PFSK-1 (cell line): ENCODE results near the gene UBAC2.

Source experiments
- FOXP2 ChIP-seq: optimal IDR thresholded peaks from 2 replicates; pipeline ENCODE3; 2011; ENCODE audit warnings: borderline replicate concordance, control low read depth, inconsistent platforms; ENCODE audit not compliant: insufficient read depth; ENCODE audit errors: extremely low read length, extremely low read depth
- POLR2AphosphoS5 ChIP-seq: IDR thresholded peaks from 2 replicates; pipeline ENCODE4 v1.6.1; 2012; ENCODE audit warnings: low read depth, mild to moderate bottlenecking, control low read depth, low read length, moderate library complexity
- SIN3A ChIP-seq: IDR thresholded peaks from 2 replicates; pipeline ENCODE4 v1.6.1; 2012; ENCODE audit warnings: mild to moderate bottlenecking, low read length, moderate library complexity, borderline replicate concordance; ENCODE audit not compliant: insufficient read depth
- TAF1 ChIP-seq: IDR thresholded peaks from 2 replicates; pipeline ENCODE4 v1.6.1; 2012; ENCODE audit warnings: low read length, control low read depth, borderline replicate concordance; ENCODE audit not compliant: insufficient read depth
- TF ChIP-seq, protein P1 (sequence below), 2 experiments: IDR thresholded peaks; 2 replicates each; pipeline versions ENCODE4 v1.6.1 to v1.8.0; 2011 to 2012; ENCODE audit warnings: low read depth in 2 of 2, low read length in 2 of 2, control low read depth in 1 of 2, inconsistent platforms in 1 of 2, mild to moderate bottlenecking in 1 of 2, moderate library complexity in 1 of 2; ENCODE audit not compliant: insufficient read depth in 1 of 2

The UBAC2 gene

DNA sequence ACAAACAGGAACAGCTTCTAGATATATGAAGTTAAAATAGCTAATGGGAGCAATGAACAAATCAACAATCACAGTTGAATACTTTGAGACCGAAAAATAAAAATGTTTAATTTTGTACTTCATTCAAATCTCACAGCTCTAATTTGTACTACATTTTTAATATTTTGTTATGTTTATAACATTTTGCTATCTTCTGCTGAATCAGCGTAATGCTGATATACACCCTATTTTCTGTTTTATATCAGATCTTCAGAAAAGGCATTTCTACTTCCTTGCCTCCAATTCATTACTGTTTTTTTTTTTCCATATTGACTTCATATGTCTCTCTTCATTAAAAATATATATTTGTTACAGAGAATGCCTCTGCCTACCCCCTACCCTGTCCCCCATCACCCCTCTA is 134.4 kb downstream of the UBAC2 start:
- TF ChIP-seq TAF1, result no peak

DNA sequence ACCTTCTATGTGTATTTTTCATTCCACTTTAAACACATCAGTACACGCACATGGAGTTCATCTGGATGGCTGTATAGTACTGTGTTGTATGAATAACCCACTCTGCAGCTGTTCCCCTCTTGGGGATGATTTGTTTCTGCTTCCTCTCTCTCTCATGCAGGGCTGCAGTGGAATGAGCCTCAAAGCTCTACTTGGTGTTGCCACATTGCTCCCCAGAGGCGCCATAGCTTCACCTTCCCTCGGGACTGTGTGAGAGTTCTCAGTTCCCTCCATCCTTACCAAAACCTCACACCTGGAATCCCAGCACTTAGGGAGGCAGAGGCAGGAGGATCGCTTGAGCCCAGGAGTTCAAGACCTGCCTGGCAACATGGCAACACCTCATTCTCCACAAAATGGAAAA is 134.9 kb downstream of the UBAC2 start:
- TF ChIP-seq SIN3A (no peak), FOXP2 (no peak), POLR2AphosphoS5 (no peak), TAF1 (no peak)
- TF ChIP-seq, protein P1, sequence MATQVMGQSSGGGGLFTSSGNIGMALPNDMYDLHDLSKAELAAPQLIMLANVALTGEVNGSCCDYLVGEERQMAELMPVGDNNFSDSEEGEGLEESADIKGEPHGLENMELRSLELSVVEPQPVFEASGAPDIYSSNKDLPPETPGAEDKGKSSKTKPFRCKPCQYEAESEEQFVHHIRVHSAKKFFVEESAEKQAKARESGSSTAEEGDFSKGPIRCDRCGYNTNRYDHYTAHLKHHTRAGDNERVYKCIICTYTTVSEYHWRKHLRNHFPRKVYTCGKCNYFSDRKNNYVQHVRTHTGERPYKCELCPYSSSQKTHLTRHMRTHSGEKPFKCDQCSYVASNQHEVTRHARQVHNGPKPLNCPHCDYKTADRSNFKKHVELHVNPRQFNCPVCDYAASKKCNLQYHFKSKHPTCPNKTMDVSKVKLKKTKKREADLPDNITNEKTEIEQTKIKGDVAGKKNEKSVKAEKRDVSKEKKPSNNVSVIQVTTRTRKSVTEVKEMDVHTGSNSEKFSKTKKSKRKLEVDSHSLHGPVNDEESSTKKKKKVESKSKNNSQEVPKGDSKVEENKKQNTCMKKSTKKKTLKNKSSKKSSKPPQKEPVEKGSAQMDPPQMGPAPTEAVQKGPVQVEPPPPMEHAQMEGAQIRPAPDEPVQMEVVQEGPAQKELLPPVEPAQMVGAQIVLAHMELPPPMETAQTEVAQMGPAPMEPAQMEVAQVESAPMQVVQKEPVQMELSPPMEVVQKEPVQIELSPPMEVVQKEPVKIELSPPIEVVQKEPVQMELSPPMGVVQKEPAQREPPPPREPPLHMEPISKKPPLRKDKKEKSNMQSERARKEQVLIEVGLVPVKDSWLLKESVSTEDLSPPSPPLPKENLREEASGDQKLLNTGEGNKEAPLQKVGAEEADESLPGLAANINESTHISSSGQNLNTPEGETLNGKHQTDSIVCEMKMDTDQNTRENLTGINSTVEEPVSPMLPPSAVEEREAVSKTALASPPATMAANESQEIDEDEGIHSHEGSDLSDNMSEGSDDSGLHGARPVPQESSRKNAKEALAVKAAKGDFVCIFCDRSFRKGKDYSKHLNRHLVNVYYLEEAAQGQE (IDR thresholded peaks at IDR 0.05; ENCODE audit: insufficient read depth in 1 of 2, low read depth in 2 of 2, low read length in 2 of 2), result no peak

DNA sequence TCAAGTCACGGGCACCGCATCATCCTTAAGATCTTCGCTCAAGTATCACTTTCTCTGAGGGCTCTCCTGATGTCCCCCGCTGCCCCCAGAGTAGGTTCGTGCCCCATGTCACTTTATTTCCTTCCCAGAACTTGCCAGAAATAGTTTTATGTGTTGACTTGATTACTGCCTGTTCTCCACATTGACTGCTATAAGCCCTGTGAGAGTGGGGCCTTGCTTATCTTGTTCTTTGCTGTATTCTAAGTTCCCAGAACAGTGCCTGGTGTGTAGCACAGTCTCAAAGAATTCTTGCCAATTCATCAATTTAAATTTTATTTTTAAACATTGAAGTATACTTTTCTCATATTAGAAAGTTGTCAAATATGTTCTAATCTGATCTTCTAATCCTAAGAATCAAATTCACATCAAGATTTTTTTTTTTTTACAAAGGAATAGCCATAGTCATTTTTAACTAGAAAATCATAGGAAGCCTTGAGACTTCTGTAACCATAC is 138.6 kb downstream of the UBAC2 start:
- no peak for TF ChIP-seq FOXP2
- no peak for TF ChIP-seq SIN3A

DNA sequence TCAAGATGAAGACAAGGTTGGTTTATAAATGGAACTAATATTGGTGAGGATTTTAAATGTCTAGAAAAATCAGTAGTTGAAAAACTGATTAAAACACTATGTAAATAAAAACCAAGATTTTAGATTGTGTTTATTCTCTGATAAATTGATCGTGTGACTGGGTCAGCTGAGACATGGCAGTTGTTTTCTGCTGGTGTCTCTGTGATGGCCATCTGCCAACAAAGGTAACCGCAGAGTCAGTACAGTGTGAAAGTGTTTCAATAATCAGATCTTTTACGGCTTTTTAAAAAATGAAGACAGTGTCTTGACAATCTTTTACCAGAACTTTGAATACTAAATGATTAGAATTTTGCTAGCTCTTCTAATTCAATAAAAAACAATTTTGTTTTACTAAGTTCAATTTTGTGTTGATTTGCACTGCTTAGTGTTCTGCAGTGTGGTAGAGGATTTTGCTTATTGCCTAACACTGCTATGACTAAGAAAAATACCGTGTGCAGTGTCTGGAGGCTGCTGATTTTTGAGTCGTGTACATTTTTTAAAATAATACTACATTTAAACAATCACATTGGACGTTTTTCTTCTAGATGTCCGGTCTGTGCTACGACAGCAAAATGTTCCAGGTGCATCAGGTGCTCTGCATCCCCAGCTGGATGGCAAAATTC is 139.2 kb downstream of the UBAC2 start:
- TF ChIP-seq, protein P1 (IDR thresholded peaks at IDR 0.05; ENCODE audit: insufficient read depth in 1 of 2, low read depth in 2 of 2, low read length in 2 of 2), result no peak
- no peak for TF ChIP-seq FOXP2

DNA sequence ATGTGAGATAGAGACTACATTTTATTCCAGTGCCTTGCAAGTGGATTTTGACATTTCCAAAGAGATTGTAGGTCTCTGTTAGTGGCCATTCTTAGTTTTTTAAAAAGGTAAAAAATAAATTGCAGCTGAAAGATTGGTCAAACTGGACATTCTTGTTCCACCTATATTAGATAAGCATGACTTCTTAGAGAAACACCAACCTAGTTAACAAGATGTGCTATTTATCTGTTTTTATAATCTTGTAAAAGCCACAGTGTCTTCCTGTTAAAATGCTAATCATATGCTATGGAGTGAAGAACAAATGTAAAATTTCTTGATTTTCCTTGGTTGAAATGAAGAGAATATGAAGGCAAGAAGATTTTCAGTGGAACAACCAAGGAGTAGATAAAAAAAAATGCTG is 140.0 kb downstream of the UBAC2 start:
- TF ChIP-seq POLR2AphosphoS5 (no peak), FOXP2 (no peak), SIN3A (no peak), TAF1 (no peak)
- TF ChIP-seq, protein P1 (IDR thresholded peaks at IDR 0.05; ENCODE audit: insufficient read depth in 1 of 2, low read depth in 2 of 2, low read length in 2 of 2), result no peak

DNA sequence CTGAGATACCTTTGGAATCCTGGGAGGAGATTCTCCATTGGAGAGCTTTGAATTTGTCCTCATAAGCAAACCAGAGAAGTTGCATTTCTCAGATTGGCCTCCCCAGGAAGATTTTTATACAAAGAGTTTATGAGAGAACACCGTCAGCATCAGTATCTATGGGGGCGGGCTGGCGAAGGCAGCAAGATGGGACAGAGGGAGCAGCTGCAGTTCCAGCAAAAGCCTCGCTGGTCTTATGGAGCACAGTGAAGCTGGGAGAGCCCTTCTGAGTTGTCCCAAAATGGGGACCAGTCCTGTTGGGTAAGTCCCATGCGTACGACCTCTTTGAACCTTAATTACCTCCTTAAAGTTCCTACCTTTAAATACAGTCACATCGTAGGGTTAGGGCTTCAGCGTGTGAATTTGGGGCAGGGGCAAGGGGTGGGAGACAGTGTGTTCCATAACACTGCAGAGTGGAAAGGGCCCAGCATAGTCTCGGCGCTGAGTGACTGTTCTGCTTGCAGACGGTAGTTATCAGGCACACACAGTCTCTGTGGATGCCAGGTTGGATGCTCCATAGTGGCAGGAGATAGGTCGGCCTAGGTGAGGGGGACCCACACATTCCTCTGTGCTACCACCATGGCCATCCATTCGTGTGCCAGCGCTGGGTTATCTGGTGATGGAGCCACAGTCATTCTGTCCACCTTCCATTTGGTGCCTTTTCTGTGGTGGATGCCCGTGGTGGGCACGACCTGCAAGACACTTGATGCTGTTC is 141.5 kb downstream of the UBAC2 start:
- TF ChIP-seq POLR2AphosphoS5, result no peak
- TF ChIP-seq TAF1, result no peak
